ENCODE measurements around the gene SEC22C.

DNA sequence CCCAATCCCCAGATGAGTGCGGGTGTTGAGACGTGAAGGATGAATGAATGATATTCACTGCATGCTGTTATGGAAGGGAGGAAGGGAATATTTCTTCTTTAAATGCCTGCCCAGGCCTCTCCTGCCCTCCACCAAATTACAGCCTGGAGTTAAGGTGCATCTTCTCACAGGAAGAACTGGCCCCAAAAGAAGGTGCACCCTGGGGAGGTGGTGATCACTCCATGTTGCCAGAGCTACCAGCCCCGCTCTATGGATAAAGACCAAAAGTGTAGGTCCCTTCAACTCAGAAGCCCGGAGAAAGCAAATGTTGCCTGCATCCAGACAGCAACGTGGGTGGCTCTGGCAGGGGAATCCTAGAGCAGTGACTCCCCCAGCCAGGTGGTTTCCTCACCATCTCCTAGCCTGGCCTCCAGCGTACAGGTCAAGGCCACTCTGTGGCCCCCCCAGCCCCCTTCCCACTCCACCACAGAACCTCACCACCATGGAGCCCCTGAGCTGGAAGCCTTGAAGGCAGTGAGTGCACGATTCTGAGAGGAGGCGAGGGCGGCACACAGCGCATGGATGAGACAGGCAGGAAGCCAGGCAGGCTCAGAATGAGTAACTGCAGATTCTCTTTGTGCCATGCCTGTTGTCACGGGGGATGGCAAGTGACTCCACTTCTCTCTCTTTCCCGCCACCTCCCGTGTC, 82.8 kb downstream of the SEC22C start:
- TF ChIP-seq GATA2 (CRISPR knock-in tag; IDR thresholded peaks at IDR 0.05) (no peak), ZBTB33 (IDR thresholded peaks at IDR 0.05; ENCODE audit: borderline replicate concordance, low read depth) (no peak), RFX5 (IDR thresholded peaks at IDR 0.05; ENCODE audit: low read length) (no peak), EP300 (IDR thresholded peaks at IDR 0.05; ENCODE audit: borderline replicate concordance in 1 of 2, low read depth in 1 of 2, low read length in 1 of 2) (no peak), YY1 (IDR thresholded peaks at IDR 0.05; ENCODE audit: low read depth) (no peak)
- TF ChIP-seq, protein P1, sequence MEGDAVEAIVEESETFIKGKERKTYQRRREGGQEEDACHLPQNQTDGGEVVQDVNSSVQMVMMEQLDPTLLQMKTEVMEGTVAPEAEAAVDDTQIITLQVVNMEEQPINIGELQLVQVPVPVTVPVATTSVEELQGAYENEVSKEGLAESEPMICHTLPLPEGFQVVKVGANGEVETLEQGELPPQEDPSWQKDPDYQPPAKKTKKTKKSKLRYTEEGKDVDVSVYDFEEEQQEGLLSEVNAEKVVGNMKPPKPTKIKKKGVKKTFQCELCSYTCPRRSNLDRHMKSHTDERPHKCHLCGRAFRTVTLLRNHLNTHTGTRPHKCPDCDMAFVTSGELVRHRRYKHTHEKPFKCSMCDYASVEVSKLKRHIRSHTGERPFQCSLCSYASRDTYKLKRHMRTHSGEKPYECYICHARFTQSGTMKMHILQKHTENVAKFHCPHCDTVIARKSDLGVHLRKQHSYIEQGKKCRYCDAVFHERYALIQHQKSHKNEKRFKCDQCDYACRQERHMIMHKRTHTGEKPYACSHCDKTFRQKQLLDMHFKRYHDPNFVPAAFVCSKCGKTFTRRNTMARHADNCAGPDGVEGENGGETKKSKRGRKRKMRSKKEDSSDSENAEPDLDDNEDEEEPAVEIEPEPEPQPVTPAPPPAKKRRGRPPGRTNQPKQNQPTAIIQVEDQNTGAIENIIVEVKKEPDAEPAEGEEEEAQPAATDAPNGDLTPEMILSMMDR (IDR thresholded peaks at IDR 0.05), result no peak

Data from SK-N-SH (cell line).